HUES64 (cell line): Measurements from ENCODE around the gene TSC22D3.
"Not testable (repeated sequence)": the region's sequence is repeated elsewhere in the genome, so short reads cannot be mapped to it uniquely, and the experiment has no call there.

Source experiments
- H3K27ac ChIP-seq: 2 replicates; pipeline ENCODE4 v1.7.0; 2013; ENCODE audit warnings: low read depth, low read length, inconsistent platforms
- H3K27me3 ChIP-seq: 2 replicates; pipeline ENCODE4 v1.6.1; 2013; ENCODE audit warnings: mild to moderate bottlenecking, low read length; ENCODE audit not compliant: insufficient read depth
- H3K36me3 ChIP-seq: 2 replicates; pipeline ENCODE4 v1.6.1; 2013; ENCODE audit warnings: mild to moderate bottlenecking, low read length; ENCODE audit not compliant: insufficient read depth
- H3K4me1 ChIP-seq: 2 replicates; pipeline ENCODE4 v1.6.1; 2013; ENCODE audit warnings: mild to moderate bottlenecking, low read length, moderate library complexity; ENCODE audit not compliant: insufficient read depth
- H3K4me3 ChIP-seq: 2 replicates; pipeline ENCODE4 v1.5.1; 2013; ENCODE audit warnings: mild to moderate bottlenecking, low read length, moderate library complexity
- H3K9ac ChIP-seq: 2 replicates; pipeline ENCODE4 v1.6.1; 2013; ENCODE audit warnings: mild to moderate bottlenecking, low read depth, low read length
- H3K9me3 ChIP-seq: 2 replicates; pipeline ENCODE4 v1.6.1; 2013; ENCODE audit warnings: low read depth, low read length; ENCODE audit not compliant: insufficient read depth
- WGBS: fragments of 150-250, 120-280 bp; methylation state at CpG from one replicate; pipeline ENCODE4 v1.1.7; 2013; ENCODE audit warnings: missing lambda C conversion rate; 5-methylcytosine and 5-hydroxymethylcytosine counted together

The TSC22D3 gene

DNA sequence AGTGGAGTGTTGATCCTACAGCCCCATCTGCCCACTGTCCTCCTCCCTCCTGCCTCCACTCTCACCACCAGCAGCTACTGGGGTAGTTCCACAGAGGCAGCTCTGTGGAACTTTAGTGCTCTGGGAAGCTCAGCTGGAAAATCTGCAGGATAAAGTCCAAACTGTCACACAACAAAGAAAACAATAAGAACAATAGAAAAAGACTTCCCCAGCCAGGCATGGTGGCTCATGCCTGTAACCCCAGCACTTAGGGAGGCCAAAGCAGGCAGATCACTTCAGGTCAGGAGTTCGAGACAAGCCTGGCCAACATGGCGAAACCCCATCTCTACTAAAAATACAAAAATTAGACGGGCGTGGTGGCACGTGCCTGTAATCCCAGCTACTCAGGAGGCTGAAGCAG is 106.9 kb downstream of the TSC22D3 start:
- H3K27me3 ChIP-seq, H3K36me3 ChIP-seq, H3K27ac ChIP-seq, H3K9me3 ChIP-seq, H3K9ac ChIP-seq, H3K4me1 ChIP-seq, H3K4me3 ChIP-seq: not testable (repeated sequence)
- 90% methylated on average over 4 of the region's 5 CpGs for WGBS

DNA sequence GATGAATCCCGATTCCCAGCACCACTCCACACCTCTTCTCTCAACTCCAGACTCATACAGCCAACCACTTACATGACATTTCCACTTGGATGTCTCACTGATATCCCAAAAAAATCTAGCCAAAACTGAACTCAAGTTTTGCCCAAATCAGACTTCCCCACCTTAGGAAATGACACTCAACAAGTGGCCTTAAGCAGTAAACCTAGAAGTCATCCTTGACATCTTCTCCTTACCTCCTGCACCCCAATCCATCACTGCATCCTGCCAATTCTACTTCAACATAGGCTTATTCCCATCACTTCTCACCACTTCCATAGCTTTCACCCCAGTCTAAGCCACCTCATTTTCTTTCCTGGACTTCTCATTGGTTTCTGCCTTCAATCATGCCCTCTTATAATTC is 108.2 kb downstream of the TSC22D3 start:
- Histone ChIP-seq H3K9me3 (no peaks in the 10 kb centered on the region), H3K27ac (no peak overlapping the region), H3K9ac (no peak overlapping the region), H3K4me1 (peaks cover 3% of the 10 kb centered on the region; the same call in 1 of the 2 replicates), H3K27me3 (no peaks in the 10 kb centered on the region), H3K36me3 (no peaks in the 10 kb centered on the region), H3K4me3 (no peak overlapping the region)
- 90% methylated on average over 1 of the region's 1 CpG for WGBS

DNA sequence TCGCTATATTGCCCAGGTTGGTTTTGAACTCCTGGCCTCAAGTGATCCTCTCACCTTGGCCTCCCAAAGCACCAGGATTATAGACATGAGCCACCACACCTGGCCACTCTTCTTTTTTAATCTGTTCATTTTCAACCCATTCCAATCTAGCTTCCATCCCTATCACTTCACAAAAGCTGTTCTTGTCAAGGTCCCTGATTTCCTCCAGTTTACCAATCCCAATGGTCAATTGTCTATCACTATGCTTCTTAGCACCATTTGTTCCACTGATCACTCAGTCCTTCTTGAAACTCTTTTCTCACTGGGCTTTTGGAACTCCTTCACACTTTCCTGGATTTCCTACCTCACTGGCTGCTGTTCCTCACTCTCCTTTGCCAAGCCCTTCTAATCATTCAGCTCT is 108.7 kb downstream of the TSC22D3 start:
- Histone ChIP-seq H3K27me3 (no peaks in the 10 kb centered on the region), H3K9me3 (no peaks in the 10 kb centered on the region), H3K27ac (no peak overlapping the region), H3K36me3 (no peaks in the 10 kb centered on the region), H3K4me1 (peaks cover 3% of the 10 kb centered on the region; the same call in 1 of the 2 replicates), H3K9ac (no peak overlapping the region), H3K4me3 (no peak overlapping the region)
- 100% methylated on average over 1 of the region's 1 CpG for WGBS
